NCI-H1436 treated with DMSO at 0.1 percent for 48 hours (cell line): ENCODE measurements around the gene PTGIR.

Experiments
- DNase-seq: peaks from one replicate; lab custom pipeline; 2025; lab: John Stamatoyannopoulos, UW

PTGIR gene

GRCh38 chr19:46624958-46625661, at the start of gene PTGIR:
Gene PTGIR (minus strand): TSS chr19:46625089. CDS start chr19:46624225, 864 bp downstream.
- no peak for DNase-seq

- no peak for DNase-seq
Observed at GRCh38 chr19:46670813-46671212, 45.9 kb upstream of the PTGIR start.

- DNase-seq: no peak
Observed at GRCh38 chr19:46668662-46669061, 43.8 kb upstream of the PTGIR start.

DNA sequence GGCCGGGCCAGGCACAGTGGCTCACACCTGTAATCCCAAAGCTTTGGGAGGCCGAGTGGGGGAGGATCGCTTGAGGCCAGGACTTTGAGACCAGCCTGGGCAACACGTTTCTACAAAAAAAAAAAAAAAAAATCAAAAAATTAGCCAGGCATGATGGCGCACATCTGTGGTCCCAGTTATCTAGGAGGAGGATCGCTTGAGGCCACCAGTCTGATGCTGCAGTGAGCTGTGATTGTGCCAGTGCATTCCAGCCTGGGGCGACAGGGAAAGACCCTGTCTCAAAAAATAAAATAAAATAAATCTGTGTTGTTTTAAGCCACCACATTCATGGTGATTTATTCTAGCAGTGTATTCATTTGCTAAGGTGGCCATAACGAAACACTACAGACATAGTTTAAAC, 40.2 kb upstream of the PTGIR start:
- DNase-seq: no peak

DNA sequence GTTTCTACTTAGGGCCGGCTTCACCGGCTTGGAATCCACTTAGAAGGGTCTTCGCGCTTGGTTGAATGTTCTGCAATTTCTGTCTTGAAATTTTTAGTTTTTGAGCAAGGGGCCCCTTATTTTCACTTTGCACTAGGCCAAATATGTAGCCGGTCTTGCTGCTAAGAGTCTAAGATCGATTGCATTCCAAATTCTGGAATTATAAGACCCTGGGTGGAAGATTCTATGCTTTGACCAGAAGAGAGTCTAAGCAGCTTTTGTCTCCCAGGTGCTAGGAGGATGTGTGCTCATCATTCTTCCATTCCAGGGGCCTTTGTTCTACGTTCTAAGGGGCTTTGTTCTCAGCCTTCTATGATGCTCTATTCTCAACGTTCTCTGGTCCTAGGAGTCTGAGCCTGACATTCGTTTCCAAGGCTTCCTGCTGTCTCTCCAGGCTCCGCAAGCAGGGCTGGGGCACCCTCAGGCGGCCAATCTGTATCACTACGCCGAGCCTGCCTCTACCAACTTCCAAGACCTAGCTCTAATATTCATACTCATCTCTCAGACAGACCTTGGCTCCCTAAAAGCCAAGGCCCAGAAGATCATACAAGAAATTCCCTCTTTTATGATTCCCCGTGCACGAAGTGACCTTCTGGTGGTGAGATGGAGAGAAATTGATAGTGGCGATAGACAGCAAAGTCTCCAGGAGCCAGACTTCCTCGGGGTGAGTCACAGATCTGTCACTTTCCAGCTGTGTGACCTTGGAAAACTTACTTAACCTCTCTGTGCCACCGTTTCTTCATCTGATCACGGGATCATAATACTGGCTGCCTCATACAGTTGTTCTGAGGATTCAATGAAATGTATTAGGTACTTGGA, 37.1 kb upstream of the PTGIR start:
- peak; percentile 65 for DNase-seq

DNA sequence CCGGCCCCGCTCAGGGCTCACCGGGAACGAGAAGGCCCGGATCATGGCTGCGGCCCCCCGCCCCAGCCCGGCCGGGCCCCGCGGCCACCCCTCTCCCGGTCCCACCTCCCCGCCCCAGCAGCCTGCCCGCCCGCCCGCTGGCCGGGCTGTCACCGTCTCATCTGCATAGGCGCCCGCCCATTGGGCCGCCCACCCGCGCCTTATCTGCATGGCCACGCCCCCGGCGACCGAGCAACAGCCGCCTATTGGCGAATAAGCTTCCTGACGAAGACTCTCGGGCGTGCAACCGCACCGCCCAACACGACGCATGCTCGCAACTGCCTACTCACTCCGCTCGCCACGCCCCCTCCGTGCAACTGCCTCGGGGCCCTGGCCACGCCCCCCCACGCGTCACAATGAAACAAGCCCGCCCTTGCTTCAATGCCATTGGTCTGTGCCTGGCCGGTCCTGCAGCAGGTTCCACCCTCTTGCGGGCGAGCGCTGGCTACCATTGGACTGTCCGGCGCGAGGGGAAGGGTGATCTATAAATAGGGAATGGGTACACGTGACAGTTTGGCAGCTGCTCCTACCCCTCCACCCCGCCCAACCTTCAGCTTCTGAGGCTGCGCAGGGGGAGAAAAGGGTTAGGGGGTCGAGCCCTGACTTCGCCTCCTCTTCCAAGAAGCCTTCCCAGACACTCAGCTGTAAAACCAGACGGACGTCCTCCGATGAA, 36.3 kb upstream of the PTGIR start, which contains the start of gene DACT3:
TSS of gene DACT3 (minus strand) at position 163 of the 712 bp plus-strand sequence. CDS start at position 45, 118 bp downstream.
- DNase-seq: peak; percentile 99

GRCh38 chr19:46660551-46661019, 35.7 kb upstream of the PTGIR start:
- no peak for DNase-seq

GRCh38 chr19:46660008-46660517, 35.2 kb upstream of the PTGIR start:
- DNase-seq: no peak

DNA sequence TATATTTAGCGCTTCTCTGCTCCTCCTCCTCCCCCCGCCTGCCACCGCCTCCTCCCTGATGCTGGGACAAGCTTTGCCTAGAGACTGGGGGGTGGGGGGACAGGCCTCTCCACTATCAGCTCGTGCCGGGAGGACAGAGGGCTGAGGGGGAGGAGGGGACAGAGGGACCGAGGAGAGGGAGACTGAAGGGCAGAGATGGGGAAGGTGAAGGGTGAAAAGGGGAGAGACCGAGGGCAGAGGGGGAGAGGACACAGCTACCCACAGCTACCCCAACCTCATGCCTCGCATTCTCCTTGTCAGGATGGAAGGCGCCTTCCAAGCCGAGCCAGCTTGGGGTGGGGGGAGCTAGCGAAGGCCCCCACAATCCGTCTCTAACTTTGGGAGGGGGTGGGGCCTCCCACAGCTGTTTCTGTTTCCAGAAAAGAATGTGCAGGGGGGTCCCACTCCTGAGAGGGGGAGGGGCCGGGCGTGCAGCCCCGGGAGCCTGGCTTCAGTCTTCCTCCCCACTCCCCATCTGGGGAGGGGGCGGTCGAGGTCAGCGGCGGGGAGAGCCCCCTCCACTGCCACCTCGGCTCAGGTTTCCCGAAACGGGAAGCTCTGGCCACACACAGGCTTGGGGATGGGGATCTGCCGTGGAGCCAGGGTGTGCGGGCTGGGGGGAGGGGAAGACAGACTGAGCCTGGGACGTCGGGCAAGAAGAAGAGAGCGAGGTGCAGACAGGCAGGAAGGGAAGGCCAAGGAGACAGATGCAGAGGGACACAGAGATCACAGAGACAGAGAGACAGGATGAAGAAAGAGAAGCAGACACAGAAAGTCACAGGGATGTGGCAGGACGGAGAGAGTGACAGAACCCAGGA, 34.5 kb upstream of the PTGIR start:
- DNase-seq: no peak

GRCh38 chr19:46656541-46656940, 31.7 kb upstream of the PTGIR start:
- no peak for DNase-seq

- no peak for DNase-seq
Observed at GRCh38 chr19:46654621-46655152, 29.8 kb upstream of the PTGIR start.

- no peak for DNase-seq
Observed at GRCh38 chr19:46650445-46650844, 25.6 kb upstream of the PTGIR start.

DNA sequence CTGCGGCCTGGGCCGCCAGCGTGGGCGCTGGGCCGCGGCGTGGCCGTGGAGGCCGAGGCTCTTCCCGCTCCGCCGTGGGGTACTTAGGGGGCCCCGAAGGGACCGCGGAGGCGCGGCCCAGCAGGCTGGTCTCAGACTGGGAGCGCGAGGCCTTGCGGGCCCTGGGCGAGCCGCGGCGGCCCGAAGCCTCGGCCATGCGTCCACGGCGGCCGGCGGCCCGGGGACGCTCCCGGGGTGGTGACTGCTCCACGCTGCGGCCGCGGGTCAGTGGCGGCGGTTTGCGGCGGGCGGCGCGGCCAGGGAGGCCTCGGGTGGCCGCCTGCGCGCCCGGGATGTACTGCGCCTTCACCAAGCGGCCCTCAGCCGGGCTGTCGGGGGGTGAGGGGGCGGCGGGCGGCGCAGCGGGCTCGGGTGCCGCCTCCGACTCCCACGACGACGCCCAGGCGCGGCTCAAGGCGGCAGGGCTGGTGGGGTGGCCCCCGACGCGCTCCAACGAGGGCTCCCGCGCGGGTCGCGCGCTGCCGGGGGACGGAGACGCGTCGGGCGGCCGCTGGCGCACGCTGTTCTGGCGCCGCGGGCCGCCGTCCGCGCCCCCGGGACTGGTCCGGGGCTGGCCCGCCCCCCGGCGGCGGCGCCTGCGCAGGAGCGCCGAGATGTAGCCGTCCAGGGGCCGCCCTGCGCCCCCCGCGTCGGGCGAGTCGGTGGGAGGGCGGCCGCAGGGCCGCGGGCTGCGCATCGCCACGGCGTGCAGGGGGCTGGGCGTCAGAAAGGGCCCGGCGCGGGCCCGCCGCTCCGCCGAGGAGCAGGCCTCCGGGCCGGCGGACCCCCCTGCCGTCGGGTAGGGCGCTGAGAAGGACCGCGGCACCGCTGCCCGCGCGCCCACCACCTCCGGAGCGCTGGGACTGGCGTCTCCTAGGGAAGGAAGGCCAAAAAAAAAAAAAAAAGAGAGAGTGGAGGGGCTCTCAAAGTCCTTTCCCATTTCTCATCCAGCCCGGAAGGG, 24.4 kb upstream of the PTGIR start:
- no peak for DNase-seq

DNA sequence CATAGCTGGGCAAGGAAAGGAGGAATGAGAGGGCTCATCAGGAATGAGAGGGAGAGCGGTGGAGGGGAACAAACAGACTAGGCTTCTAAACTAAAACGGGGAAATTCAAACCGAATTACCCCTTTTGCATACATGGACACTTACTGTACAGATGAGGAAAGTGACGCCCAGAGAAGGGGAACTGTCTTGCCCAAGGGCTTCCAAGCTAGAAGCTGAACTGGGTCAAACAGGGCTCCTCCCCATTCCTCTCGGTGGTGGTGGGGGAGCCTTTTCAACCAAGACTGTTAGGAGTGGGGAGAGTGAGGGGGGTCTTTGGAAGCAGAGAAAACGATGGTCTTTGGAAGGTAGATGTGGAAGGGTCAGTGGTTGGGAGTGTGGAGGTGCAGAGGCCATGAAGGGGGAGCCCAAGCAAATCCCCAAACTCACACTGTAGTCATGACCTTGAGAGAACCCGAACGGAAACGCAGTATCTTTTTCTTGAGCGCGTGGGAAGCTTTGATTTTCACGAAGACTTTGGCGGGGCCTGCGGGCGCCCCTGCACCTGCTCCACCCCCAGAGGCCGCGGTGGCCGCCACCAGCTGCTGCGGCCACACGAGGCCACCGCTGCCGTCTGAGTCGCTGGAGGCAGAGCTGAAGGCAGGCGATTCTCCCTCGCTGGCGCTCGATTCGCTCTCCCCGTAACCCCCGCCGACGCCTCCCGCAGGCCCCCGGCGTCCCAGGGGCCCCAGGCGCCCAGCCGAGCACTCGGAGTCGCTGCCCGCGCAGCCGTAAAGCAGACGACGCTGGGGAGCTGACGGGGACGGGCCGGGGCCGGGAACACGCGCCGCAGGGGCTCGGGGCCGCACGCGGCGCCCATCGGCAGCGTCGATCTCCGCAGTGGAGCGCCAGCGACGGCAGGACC, 23.4 kb upstream of the PTGIR start:
- DNase-seq: no peak

DNA sequence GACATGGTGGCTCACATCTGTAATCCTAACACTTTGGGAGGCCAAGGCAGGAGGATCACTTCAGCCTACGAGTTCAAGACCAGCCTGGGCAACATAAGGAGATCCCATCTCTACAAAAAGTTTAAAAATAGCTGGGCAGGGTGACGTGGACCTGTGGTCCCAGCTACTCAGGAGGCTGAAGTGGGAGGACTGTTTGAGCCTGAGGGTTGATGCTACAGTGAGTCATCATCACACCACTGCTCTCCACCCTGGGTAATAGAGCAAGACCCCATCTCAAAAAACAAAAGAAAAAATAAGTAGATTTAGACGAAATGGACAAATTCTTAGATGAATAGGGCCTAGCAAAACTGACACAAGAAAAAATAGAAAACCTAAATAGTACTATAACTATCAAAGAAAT, 21.5 kb upstream of the PTGIR start:
- no peak for DNase-seq

- no peak for DNase-seq
Observed at GRCh38 chr19:46644720-46645119, 19.8 kb upstream of the PTGIR start.

GRCh38 chr19:46640656-46641055, 15.8 kb upstream of the PTGIR start:
- no peak for DNase-seq

DNA sequence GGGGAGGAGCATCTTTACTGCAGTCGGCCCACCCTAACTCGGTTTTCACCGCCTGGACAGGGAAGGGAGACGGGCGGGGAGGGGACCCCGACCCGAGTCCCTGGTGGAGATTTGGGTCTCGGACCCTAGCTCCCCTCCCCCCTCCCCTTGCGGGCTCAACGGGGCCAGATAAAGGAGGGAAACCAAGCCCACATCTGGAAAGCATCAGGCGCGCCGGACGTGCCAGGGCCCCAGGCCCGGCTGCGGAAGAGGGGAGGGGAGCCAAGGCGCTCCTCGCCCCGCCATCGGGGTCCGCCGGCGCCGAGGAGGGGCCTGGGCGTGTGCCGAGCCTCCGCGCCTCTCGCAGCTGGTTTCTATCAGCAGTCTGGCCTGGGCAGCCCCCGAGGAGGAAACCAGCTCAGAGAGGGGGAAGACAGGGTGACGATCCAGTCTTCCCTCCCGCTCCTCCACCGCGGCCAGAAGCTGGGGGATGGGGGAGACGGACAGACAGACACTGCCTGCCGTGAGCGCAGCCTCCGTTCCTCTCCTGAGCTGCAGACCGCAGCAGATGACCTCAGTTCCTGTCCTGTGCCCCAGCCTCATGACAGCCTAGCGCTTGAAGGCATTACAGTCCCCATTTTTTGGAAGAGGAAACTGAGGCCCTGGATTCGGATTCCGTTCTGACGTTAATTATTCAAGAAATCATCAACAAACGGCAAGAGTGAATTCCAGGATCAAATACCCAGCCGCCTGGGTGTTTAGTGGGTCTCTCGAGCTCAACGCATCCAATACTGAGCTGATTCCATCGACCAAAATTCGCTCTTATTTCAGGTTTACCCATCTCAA, 14.7 kb upstream of the PTGIR start:
- DNase-seq: no peak
